GM12873 (cell line): ENCODE measurements around the gene NGFR.

ENCODE experiments used
- TF ChIP-seq, protein P1 (sequence below): IDR thresholded peaks from 2 replicates; pipeline ENCODE4 v1.5.1; 2012; ENCODE audit warnings: low read depth, mild to moderate bottlenecking, moderate library complexity, low read length, control low read depth; ENCODE audit not compliant: insufficient read depth; ENCODE audit errors: missing control alignments

NGFR gene

DNA sequence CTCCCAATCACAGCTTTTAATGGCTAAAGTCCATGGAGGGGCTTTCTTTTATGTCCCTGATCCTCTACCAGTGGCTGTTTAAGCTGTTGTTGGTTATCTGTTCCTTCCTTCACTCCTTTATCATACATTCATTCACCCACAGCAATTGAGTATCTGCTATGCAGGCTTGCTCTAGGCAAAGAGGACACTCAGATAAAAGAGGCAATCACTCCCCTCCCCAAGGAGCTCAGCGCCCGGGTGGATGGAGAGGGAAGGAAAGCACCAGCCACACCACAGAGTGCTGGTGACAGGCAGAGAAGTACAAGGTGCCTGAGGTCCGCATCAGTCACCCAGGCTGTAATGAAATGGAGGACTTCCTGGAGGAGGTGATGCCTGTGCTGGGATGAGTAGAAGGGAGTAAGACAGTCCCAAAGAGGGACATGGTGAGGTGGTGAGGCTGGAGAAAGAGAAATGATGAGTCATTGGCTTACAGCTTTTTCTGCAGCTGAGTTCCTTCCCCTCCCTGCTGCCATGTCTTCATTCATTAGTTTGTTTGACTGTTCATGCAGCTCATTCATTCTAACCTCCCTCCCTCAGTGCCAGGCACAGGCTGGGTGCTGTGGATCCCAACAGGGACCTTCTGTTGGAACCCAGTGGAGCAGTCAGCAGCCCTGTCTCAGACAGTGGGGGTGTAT lies 12.8 kb upstream of the NGFR start:
- TF ChIP-seq, protein P1, sequence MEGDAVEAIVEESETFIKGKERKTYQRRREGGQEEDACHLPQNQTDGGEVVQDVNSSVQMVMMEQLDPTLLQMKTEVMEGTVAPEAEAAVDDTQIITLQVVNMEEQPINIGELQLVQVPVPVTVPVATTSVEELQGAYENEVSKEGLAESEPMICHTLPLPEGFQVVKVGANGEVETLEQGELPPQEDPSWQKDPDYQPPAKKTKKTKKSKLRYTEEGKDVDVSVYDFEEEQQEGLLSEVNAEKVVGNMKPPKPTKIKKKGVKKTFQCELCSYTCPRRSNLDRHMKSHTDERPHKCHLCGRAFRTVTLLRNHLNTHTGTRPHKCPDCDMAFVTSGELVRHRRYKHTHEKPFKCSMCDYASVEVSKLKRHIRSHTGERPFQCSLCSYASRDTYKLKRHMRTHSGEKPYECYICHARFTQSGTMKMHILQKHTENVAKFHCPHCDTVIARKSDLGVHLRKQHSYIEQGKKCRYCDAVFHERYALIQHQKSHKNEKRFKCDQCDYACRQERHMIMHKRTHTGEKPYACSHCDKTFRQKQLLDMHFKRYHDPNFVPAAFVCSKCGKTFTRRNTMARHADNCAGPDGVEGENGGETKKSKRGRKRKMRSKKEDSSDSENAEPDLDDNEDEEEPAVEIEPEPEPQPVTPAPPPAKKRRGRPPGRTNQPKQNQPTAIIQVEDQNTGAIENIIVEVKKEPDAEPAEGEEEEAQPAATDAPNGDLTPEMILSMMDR = no peak

DNA sequence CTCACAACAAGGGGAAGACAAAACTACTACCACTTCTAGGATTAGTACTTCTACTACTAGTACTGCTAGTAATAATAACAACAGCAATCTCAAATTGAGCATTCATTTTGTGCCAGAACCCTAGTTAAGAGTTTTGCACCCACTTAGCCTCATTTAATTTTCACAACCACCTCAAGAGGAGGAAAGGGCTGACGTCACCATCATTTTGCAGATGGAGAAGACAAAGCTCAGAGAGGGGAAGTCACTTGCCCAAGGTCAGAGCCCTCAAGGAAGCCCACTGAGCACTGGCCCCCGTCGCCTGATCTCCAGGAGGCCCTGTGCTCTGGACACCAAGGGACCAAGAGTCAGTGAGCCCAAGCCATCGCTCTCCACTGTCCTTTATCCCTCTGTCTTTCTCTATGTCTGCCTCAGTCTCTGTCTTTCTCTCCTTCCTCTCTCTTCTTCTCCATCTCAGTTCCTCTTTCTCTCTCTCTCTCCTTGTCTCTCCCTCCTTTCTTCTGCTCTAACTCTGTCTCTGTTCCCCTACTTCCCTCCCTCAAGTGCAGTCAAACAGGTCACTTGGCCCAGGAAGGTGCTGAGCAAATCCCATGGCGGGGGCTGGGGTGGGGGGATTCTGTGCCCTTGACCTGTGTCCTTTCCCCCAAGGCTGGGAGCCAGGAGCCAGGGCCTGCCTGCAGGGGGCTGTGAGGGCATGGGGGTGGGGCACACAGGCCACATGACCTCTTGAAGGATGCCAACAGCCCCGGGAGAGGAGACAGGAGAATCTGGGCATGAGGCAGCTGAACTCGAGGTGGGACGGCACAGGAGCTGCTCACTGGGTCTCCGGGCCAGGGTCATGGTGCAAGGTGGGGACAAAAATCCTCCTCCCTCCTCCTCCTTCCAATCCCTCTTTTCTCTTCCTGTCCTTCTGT lies 11.2 kb upstream of the NGFR start:
- TF ChIP-seq, protein P1 = no peak

DNA sequence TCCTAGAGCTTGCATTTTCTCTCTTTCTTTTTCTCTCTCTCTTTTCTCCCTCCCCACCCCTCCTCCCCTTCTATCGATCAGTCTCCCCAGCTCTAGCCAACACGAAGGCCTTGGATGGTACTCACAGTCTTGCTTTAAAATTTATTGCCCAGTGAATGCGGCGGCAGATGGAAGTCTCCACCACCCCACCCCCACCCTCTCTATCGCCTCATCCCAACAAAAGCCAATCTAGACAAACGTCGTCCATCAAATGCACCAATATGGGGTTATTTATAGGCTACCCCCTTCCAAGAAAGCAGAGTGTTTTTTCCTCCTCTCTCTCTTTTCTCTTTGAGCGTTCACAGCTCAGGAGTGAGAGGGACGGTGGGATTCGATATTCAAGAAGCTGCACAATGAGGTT lies 10.5 kb upstream of the NGFR start:
- TF ChIP-seq, protein P1 = no peak

DNA sequence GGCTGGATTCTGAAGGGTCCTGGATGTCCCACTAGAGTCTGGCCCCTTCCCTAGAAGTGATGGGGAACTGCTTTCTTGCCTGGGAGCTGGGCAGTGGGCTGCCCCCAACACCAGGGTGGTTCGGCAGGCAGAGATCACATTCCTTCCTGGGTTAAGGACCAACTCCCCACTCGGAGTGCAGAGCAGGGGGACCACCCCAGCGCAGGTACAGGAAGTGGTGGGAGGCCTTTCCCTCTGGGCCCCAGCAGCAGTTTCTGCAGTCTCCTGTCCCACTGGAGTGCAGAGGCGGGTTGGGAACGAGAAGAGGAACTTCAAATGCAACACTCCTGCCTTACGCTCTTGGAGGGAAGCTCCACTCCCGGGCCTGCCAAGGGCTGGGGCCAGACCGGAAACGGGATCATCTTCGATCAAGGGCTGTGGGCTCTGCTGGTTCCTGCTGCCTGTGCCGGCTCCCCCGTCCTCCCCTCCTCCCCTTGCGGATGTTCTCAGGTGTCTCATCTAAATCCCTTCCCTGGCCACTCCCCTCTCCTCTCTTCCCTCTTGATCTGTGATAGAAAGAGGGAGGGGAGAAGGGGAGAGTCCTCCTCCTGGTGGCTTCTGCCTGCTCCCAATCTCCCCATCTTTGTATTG lies 9.0 kb upstream of the NGFR start:
- TF ChIP-seq, protein P1 = no peak

DNA sequence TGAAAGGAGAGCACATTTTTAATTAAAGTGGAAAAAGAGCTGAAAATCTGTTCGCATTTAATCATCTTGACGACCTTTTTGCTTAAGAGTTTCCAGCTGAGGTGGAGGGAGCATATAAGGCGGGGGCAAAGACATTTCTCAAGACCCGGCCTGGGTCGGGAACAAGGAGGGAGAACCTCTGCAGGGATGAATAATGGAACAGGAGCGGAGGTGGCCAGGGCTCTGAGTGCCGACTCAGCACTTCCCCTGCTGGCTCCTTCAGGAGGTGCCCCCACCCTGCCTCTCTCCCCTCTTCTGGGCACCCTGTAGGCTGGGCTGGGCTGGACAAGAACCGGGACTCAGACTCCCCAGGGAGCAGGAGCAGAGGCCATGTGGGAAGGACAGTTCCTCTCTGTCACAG lies 7.9 kb upstream of the NGFR start:
- TF ChIP-seq, protein P1 = no peak

DNA sequence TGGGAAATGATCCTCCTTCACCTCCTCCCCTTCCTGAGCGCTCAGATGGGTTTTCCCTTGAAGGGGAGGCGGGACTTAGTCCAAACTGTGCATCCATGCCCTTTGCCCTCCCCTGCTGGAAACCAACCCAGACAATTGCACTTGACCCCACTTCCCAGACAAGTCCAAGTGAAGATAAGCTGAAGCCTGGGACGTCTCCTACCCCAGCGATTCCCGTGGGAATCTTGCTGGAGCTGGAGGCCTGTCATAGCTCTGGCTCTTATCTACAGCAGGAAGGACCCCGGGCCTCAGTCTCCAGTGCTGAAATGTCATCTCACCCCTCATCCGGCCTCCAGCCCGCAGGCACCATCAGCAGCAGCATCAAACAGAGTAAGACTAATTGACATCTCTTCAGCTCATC lies 6.5 kb upstream of the NGFR start:
- TF ChIP-seq, protein P1 = no peak

DNA sequence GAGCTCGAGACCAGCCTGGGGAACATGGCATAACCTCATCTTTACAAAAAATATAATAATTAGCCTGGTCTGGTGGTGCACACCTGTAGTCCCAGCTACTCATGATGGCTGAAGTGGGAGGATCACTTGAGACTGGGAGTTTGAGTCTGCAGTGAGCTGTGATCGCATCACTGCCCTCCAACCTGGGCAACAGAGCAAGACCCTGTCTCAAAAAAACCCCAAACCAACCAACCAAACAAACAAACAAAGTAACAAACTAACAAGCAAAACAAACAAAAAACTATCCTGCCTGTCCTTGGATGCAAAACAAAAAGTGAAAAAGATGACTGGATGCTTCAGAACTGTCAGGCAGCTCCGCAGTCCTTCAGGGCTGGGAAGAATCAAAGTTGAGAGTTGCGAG lies 5.7 kb upstream of the NGFR start:
- TF ChIP-seq, protein P1 = no peak
